Motor neuron (in vitro differentiated cells): Measurements from ENCODE around the gene CYP2J2. TPM values are rescaled to one million over a fixed set of nuclear protein-coding genes. Genes with fewer than 3 reads are reported as not detected.
"Not testable (repeated sequence)": the region's sequence is repeated elsewhere in the genome, so short reads cannot be mapped to it uniquely, and the experiment has no call there.

Experiments
- ATAC-seq, 8 experiments: fragments of 200-7000 bp; cut with Tn5 transposase; replicated peaks in 6 of 8; 2 replicates each; pipeline ENCODE4 v1.8.0; 2021; ENCODE audit warnings: mild to moderate bottlenecking in 8 of 8, moderate library complexity in 8 of 8
- H3K27ac ChIP-seq, 2 donors: fragments of 250-450 bp; sonication (Bioruptor Pico); 2 replicates each; pipeline ENCODE4 v1.9.0; 2021; ENCODE audit warnings: antibody characterized with exemption in 2 of 2, mild to moderate bottlenecking in 2 of 2, moderate library complexity in 1 of 2
- H3K4me1 ChIP-seq, 2 donors: fragments of 250-450 bp; sonication (Bioruptor Pico); replicated peaks in 1 of 2; 2 replicates each; pipeline ENCODE4 v1.6.1; 2021; ENCODE audit warnings: antibody characterized with exemption in 2 of 2, mild to moderate bottlenecking in 2 of 2, moderate library complexity in 1 of 2
- H3K4me3 ChIP-seq, 5 donors: fragments of 250-450 bp; sonication (Bioruptor Pico); 2 replicates each; pipeline ENCODE4 v1.9.0; 2021; ENCODE audit warnings: antibody characterized with exemption in 5 of 5, mild to moderate bottlenecking in 5 of 5, moderate library complexity in 4 of 5
- WGBS, 10 experiments: fragments of 450-650 bp; shearing (Covaris generic); methylation state at CpG; one replicate each; pipeline ENCODE4 v1.0.0; 2022; 5-methylcytosine and 5-hydroxymethylcytosine counted together
- in situ Hi-C, 9 experiments: fragments of 400-800 bp; cut with MboI; loops; one replicate each; pipeline ENCODE4 v1.15.0; 2021; ENCODE audit warnings: low sequenced_read_pairs in 9 of 9, low pct_unique_long_range_greater_than_20kb in 2 of 9; ENCODE audit not compliant: unreplicated experiment in 9 of 9
- total RNA-seq, 8 experiments: library from RNA; unstranded; fragments of 300-600 nt; gene quantifications; 2 replicates each; pipeline versions ENCODE4 v1.2.3 to v1.2.4, GENCODE V29; 2022

The CYP2J2 gene
- total RNA-seq, result 1 to 10 TPM in 2 of 8 experiments, under 1 TPM in 4, not detected in 2; 0.05 to 5.1 (median 0.16) TPM

GRCh38 chr1:59926381-59927123 lies at the start of gene CYP2J2:
Gene CYP2J2, minus strand, starts transcription at chr1:59926773. Its CDS starts 27 bp downstream, at chr1:59926746.
- H3K4me1 ChIP-seq, result no peaks in the 10 kb centered on the region
- 0 to 54% (median 10%) methylated on average over 1 to 14 of the region's 42 CpGs; no CpG with 5 or more reads in 2 of the 10 experiments for WGBS, 10 experiments
- in situ Hi-C loops, result loop anchor here in 4 of 9 experiments (25.0 kb wide), 3 partner anchors 139 to 1414 kb away; no protein-coding TSS in a partner anchor

GRCh38 chr1:59973719-59974118 lies 47.1 kb upstream of the CYP2J2 start:
- no peak for ATAC-seq
- Histone ChIP-seq H3K4me3 (no peak overlapping the region), H3K4me1 (peaks cover 2 to 18% of the 10 kb centered on the region in 2 donors), H3K27ac (no peak overlapping the region)
- in situ Hi-C loops, result loop anchor here in 2 of 9 experiments (10.0 to 25.0 kb wide), 2 partner anchors 311 to 1889 kb away; no protein-coding TSS in a partner anchor
- WGBS, 10 experiments, result 38 to 100% (median 89%) methylated on average over 1 of the region's 1 CpG; no CpG with 5 or more reads in 3 of the 10 experiments

More at GRCh38 chr1:59926381-59927123, at the start of gene CYP2J2:
- Histone ChIP-seq H3K27ac (no peak within 1 kb of the TSS), H3K4me3 (peak within 1 kb of the TSS; percentile 16 to 34 (median 22))
- peak; percentile 87 to 100 (median 96) for ATAC-seq

- H3K27ac ChIP-seq, result peak overlapping the region in 1 of 2 donors; percentile 15
- in situ Hi-C loops, result loop anchor here in 2 of 9 experiments (10.0 to 25.0 kb wide), 2 partner anchors 312 to 1890 kb away; no protein-coding TSS in a partner anchor
These were observed 45.8 kb upstream of the CYP2J2 start for GRCh38 chr1:59972216-59972927.

GRCh38 chr1:59971464-59971911 lies 44.9 kb upstream of the CYP2J2 start:
- 0 to 15% (median 8%) methylated on average over 2 to 15 of the region's 19 CpGs; no CpG with 5 or more reads in 3 of the 10 experiments for WGBS, 10 experiments
- in situ Hi-C loops, result loop anchor here in 2 of 9 experiments (10.0 to 25.0 kb wide), 2 partner anchors 313 to 1891 kb away; no protein-coding TSS in a partner anchor
- Histone ChIP-seq H3K4me1 (peaks cover 2 to 18% of the 10 kb centered on the region in 2 donors), H3K4me3 (peak overlapping the region in 1 of 5 donors; percentile 9), H3K27ac (no peak overlapping the region)
- peak; percentile 82 to 96 (median 94) for ATAC-seq

More at GRCh38 chr1:59972216-59972927, 45.8 kb upstream of the CYP2J2 start:
- H3K4me3 ChIP-seq, result no peak overlapping the region
- WGBS, 10 experiments, result 0 to 84% (median 60%) methylated on average over 1 to 20 of the region's 20 CpGs; no CpG with 5 or more reads in 1 of the 10 experiments
- ATAC-seq, result peak; percentile 28 to 83 (median 48)
- peaks cover 2 to 18% of the 10 kb centered on the region in 2 donors for H3K4me1 ChIP-seq

- 40 to 98% methylated on average over 1 to 16 of the region's 42 CpGs; no CpG with 5 or more reads in 8 of the 10 experiments for WGBS, 10 experiments
- not testable (repeated sequence) for ATAC-seq, H3K4me3 ChIP-seq, H3K27ac ChIP-seq
- H3K4me1 ChIP-seq, result peaks cover 2 to 18% of the 10 kb centered on the region in 2 donors
- in situ Hi-C loops, result loop anchor here in 2 of 9 experiments (10.0 to 25.0 kb wide), 2 partner anchors 315 to 1893 kb away; no protein-coding TSS in a partner anchor
These were observed 43.1 kb upstream of the CYP2J2 start for GRCh38 chr1:59969542-59970175.

GRCh38 chr1:59968746-59969145 lies 42.2 kb upstream of the CYP2J2 start:
- 33 to 100% (median 91%) methylated on average over 1 to 15 of the region's 17 CpGs; no CpG with 5 or more reads in 2 of the 10 experiments for WGBS, 10 experiments
- not testable (repeated sequence) for H3K27ac ChIP-seq, H3K4me3 ChIP-seq, ATAC-seq
- in situ Hi-C loops, result loop anchor here in 1 of 9 experiments (25.0 kb wide), 1 partner anchor 1894 kb away; no protein-coding TSS in a partner anchor
- peaks cover 2 to 18% of the 10 kb centered on the region in 2 donors for H3K4me1 ChIP-seq

- no peak for ATAC-seq
- H3K4me1 ChIP-seq, result peaks cover 2 to 15% of the 10 kb centered on the region in 2 donors
- 72 to 100% (median 85%) methylated on average over 2 to 3 of the region's 3 CpGs; no CpG with 5 or more reads in 3 of the 10 experiments for WGBS, 10 experiments
- H3K4me3 ChIP-seq, result no peak overlapping the region
- no peak overlapping the region for H3K27ac ChIP-seq
- in situ Hi-C loops, result loop anchor here in 1 of 9 experiments (25.0 kb wide), 1 partner anchor 1895 kb away; no protein-coding TSS in a partner anchor
These were observed 41.2 kb upstream of the CYP2J2 start for GRCh38 chr1:59967780-59968179.

GRCh38 chr1:59967141-59967697 lies 40.6 kb upstream of the CYP2J2 start:
- peak in 2 of 8 experiments; percentile 14 to 15 for ATAC-seq
- in situ Hi-C loops, result loop anchor here in 1 of 9 experiments (25.0 kb wide), 1 partner anchor 1895 kb away; no protein-coding TSS in a partner anchor
- WGBS, 10 experiments, result 13 to 80% (median 51%) methylated on average over 1 to 6 of the region's 6 CpGs
- Histone ChIP-seq H3K4me1 (peaks cover 2 to 9% of the 10 kb centered on the region in 2 donors), H3K27ac (no peak overlapping the region), H3K4me3 (no peak overlapping the region)

GRCh38 chr1:59952065-59952464 lies 25.5 kb upstream of the CYP2J2 start:
- ATAC-seq, result peak in 2 of 8 experiments; percentile 23 to 30

GRCh38 chr1:59949648-59950047 lies 23.1 kb upstream of the CYP2J2 start:
- H3K4me3 ChIP-seq, result no peak overlapping the region
- in situ Hi-C loops, result loop anchor here in 5 of 9 experiments (25.0 kb wide), 4 partner anchors 162 to 1913 kb away; no protein-coding TSS in a partner anchor
- H3K27ac ChIP-seq, result no peak overlapping the region
- no peak for ATAC-seq
- H3K4me1 ChIP-seq, result no peaks in the 10 kb centered on the region

More at GRCh38 chr1:59952065-59952464, 25.5 kb upstream of the CYP2J2 start:
- H3K4me1 ChIP-seq, result no peaks in the 10 kb centered on the region
- in situ Hi-C loops, result loop anchor here in 1 of 9 experiments (25.0 kb wide), 1 partner anchor 1910 kb away; no protein-coding TSS in a partner anchor
- no peak overlapping the region for H3K4me3 ChIP-seq
- 0 to 100% (median 92%) methylated on average over 1 to 2 of the region's 2 CpGs; no CpG with 5 or more reads in 1 of the 10 experiments for WGBS, 10 experiments
- H3K27ac ChIP-seq, result no peak overlapping the region

- 0 to 92% (median 56%) methylated on average over 1 of the region's 1 CpG; no CpG with 5 or more reads in 3 of the 10 experiments for WGBS, 10 experiments
- no peaks in the 10 kb centered on the region for H3K4me1 ChIP-seq
- in situ Hi-C loops, result loop anchor here in 4 of 9 experiments (25.0 kb wide), 3 partner anchors 162 to 1437 kb away; no protein-coding TSS in a partner anchor
These were observed 22.4 kb upstream of the CYP2J2 start for GRCh38 chr1:59948990-59949389.

More at GRCh38 chr1:59948990-59949389, 22.4 kb upstream of the CYP2J2 start:
- Histone ChIP-seq H3K4me3 (no peak overlapping the region), H3K27ac (no peak overlapping the region)
- no peak for ATAC-seq
